Hematopoietic multipotent progenitor cell treated with erythropoietin and hydrocortisone succinate and interleukin-3 and kit ligand, for 6 days (in vitro differentiated cells): Measurements from ENCODE around the gene CPA4.

Source experiments
- DNase-seq: peaks from one replicate; pipeline ENCODE4 v3.0.0-alpha.2; 2015

Gene CPA4

GRCh38 chr7:130346177-130346905 is 53.4 kb downstream of the CPA4 start:
- DNase-seq = no peak

- DNase-seq = no peak
These were observed 54.0 kb downstream of the CPA4 start for GRCh38 chr7:130346941-130347340.

GRCh38 chr7:130349911-130350782 is 57.2 kb downstream of the CPA4 start:
- DNase-seq = no peak

GRCh38 chr7:130350945-130351790 is 58.2 kb downstream of the CPA4 start:
- no peak for DNase-seq

GRCh38 chr7:130351791-130352090 is 58.8 kb downstream of the CPA4 start:
- DNase-seq = no peak

GRCh38 chr7:130352194-130353074 is 59.5 kb downstream of the CPA4 start:
- DNase-seq = no peak

GRCh38 chr7:130353196-130353595 is 60.2 kb downstream of the CPA4 start:
- no peak for DNase-seq

- DNase-seq = no peak
These were observed 63.3 kb downstream of the CPA4 start for GRCh38 chr7:130356121-130356875.

GRCh38 chr7:130356876-130357611 is 64.1 kb downstream of the CPA4 start:
- no peak for DNase-seq

GRCh38 chr7:130358471-130358870 is 65.5 kb downstream of the CPA4 start:
- DNase-seq = no peak

GRCh38 chr7:130359276-130359857 is 66.4 kb downstream of the CPA4 start:
- no peak for DNase-seq

- DNase-seq = no peak
These were observed 67.6 kb downstream of the CPA4 start for GRCh38 chr7:130360518-130360917.

- no peak for DNase-seq
These were observed 68.7 kb downstream of the CPA4 start for GRCh38 chr7:130361681-130362080.

GRCh38 chr7:130362251-130362816 is 69.4 kb downstream of the CPA4 start:
- DNase-seq = no peak

- no peak for DNase-seq
These were observed 70.3 kb downstream of the CPA4 start for GRCh38 chr7:130363026-130363847.

- DNase-seq = peak; percentile 23
These were observed 71.5 kb downstream of the CPA4 start for GRCh38 chr7:130364451-130364850.

GRCh38 chr7:130365088-130365487 is 72.1 kb downstream of the CPA4 start:
- no peak for DNase-seq

- DNase-seq = no peak
These were observed 72.8 kb downstream of the CPA4 start for GRCh38 chr7:130365511-130366441.
